Measurements from ENCODE around the gene NPM3.

NPM3 gene

DNA sequence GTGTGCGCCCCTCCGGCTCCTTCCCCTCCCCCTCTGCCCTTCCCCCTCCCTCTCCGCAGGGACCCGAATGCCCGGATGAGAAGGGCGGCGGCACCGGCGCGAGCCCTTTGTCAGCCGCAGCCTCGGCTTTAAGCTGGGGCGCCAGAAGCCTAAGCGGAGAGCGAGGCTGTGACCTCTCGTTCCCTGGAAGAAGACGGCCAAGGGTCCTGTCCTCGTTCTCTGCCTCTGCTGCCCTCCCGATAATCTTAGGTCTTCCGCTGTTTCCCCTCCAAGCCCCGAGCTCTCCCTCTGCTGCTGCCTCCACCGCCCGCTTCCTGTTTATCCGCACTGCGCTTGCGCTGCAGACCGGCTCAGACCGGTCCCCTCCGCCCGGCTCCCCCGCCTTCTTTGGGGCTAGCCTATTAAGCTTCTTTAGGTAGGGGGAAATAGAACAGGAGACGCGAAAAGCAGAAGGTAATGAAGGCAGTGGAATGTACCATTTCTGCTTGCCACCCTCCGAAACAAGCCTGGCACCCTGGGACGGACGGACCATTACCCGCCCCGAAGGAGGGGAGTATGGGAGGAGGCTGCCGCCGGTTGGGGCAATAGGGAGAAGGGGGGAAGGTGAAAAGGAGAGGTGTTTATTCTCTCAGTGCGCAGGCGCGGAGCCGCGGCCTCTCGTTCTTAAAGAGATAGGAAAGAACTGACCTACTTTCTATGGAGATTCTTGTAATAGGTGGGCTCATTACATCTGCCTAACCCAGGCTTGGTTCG, 35.0 kb upstream of the NPM3 start, which contains the start of gene OGA:
TSS of gene OGA (minus strand) at position 326 of the 753 bp plus-strand sequence. CDS start 422 bp downstream, outside the sequence.
- H3K4me3 ChIP-seq (ENCODE audit: low read depth, low read length) = peak within 1 kb of the TSS; percentile 82
- TF ChIP-seq MYC (IDR thresholded peaks at IDR 0.05; ENCODE audit: low read depth, low read length) (peak; percentile 50; the same call in 1 of the 2 replicates), POLR2A (IDR thresholded peaks at IDR 0.05; ENCODE audit: extremely low read depth, insufficient read length) (peak; percentile 99), MAX (IDR thresholded peaks at IDR 0.05; ENCODE audit: low read depth, low read length) (peak; percentile 66), CTCF (IDR thresholded peaks at IDR 0.05; ENCODE audit: low read depth, low read length) (no peak)
- DNase-seq (ENCODE audit: low read depth) = peak; percentile 100

GRCh38 chr10:101817337-101818118, 34.3 kb upstream of the NPM3 start:
- peak overlapping the region; percentile 82 for H3K4me3 ChIP-seq (ENCODE audit: low read depth, low read length)
- DNase-seq (ENCODE audit: low read depth) = peak; percentile 87
- TF ChIP-seq POLR2A (IDR thresholded peaks at IDR 0.05; ENCODE audit: extremely low read depth, insufficient read length) (no peak), CTCF (IDR thresholded peaks at IDR 0.05; ENCODE audit: low read depth, low read length) (no peak), MAX (IDR thresholded peaks at IDR 0.05; ENCODE audit: low read depth, low read length) (no peak), MYC (IDR thresholded peaks at IDR 0.05; ENCODE audit: low read depth, low read length) (no peak; the same call in 1 of the 2 replicates)

GRCh38 chr10:101816913-101817336, 33.7 kb upstream of the NPM3 start:
- TF ChIP-seq MAX (IDR thresholded peaks at IDR 0.05; ENCODE audit: low read depth, low read length) (no peak), CTCF (IDR thresholded peaks at IDR 0.05; ENCODE audit: low read depth, low read length) (no peak), POLR2A (IDR thresholded peaks at IDR 0.05; ENCODE audit: extremely low read depth, insufficient read length) (no peak), MYC (IDR thresholded peaks at IDR 0.05; ENCODE audit: low read depth, low read length) (no peak)
- H3K4me3 ChIP-seq (ENCODE audit: low read depth, low read length) = peak overlapping the region; percentile 82
- no peak for DNase-seq (ENCODE audit: low read depth)

- TF ChIP-seq CTCF (IDR thresholded peaks at IDR 0.05; ENCODE audit: low read depth, low read length) (no peak), MAX (IDR thresholded peaks at IDR 0.05; ENCODE audit: low read depth, low read length) (no peak), MYC (IDR thresholded peaks at IDR 0.05; ENCODE audit: low read depth, low read length) (no peak), POLR2A (IDR thresholded peaks at IDR 0.05; ENCODE audit: extremely low read depth, insufficient read length) (no peak)
- no peak for DNase-seq (ENCODE audit: low read depth)
- H3K4me3 ChIP-seq (ENCODE audit: low read depth, low read length) = peak overlapping the region; percentile 82
Observed at GRCh38 chr10:101816376-101816775, 33.1 kb upstream of the NPM3 start.

DNA sequence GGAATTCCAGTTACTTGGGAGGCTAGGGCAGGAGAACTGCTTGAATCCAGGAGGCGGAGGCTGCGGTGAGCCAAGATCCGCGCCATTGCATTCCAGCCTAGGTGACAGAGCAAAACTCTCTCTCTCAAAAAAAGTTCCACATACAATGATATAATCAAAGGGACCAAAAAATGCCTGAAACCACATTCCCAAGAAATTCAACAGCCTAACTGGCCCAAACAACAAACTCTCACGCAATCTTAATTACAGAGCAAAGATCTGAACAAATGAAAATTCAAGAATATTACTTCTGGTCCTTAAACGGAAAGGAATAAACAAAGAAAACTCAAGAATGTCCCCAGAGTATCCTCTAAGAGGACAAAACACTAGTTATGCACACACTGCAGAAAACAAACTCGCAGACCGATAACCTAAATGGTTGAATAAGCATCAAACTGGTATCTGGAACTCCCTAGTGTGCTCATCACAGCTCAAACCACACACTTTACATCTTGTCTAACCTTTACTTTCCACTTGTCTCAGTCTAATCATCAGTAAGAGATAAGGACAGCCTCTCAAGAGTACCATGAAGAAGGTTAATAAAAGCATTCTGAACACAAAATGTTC, 31.3 kb upstream of the NPM3 start:
- no peak for DNase-seq (ENCODE audit: low read depth)
- peak overlapping the region; percentile 82 for H3K4me3 ChIP-seq (ENCODE audit: low read depth, low read length)
- TF ChIP-seq CTCF (IDR thresholded peaks at IDR 0.05; ENCODE audit: low read depth, low read length) (no peak), POLR2A (IDR thresholded peaks at IDR 0.05; ENCODE audit: extremely low read depth, insufficient read length) (no peak), MAX (IDR thresholded peaks at IDR 0.05; ENCODE audit: low read depth, low read length) (no peak), MYC (IDR thresholded peaks at IDR 0.05; ENCODE audit: low read depth, low read length) (no peak)

Measured in NB4 (cell line).